Liver (tissue), 9 donors: ENCODE results near the gene CPAMD8. TPM values are rescaled to one million over a fixed set of nuclear protein-coding genes. Genes with fewer than 3 reads are reported as not detected.

Experiments
- DNase-seq: peaks from one replicate; pipeline ENCODE4 v3.0.0-alpha.2; 2017; ENCODE audit warnings: low spot score
- H3K27ac ChIP-seq, 2 donors: one replicate each; pipeline ENCODE4 v1.7.0; 2013; ENCODE audit warnings: inconsistent platforms in 2 of 2, low read length in 2 of 2, control low read depth in 1 of 2, low read depth in 1 of 2, mild to moderate bottlenecking in 1 of 2
- H3K27me3 ChIP-seq, 4 donors: one replicate each; pipeline versions ENCODE4 v1.6.1 to v1.7.0; 2013; ENCODE audit warnings: low read length in 3 of 4, inconsistent platforms in 1 of 4, mild to moderate bottlenecking in 1 of 4, moderate library complexity in 1 of 4; ENCODE audit not compliant: control insufficient read depth in 4 of 4, insufficient read depth in 4 of 4
- H3K36me3 ChIP-seq, 4 donors: one replicate each; pipeline versions ENCODE4 v1.6.1 to v1.7.0; 2013; ENCODE audit warnings: low read length in 3 of 4, mild to moderate bottlenecking in 3 of 4, low read depth in 1 of 4, moderate library complexity in 1 of 4; ENCODE audit not compliant: control insufficient read depth in 4 of 4, insufficient read depth in 3 of 4
- H3K4me1 ChIP-seq, 4 donors: one replicate each; pipeline versions ENCODE4 v1.6.1 to v1.7.0; 2013; ENCODE audit warnings: low read length in 3 of 4, mild to moderate bottlenecking in 3 of 4, moderate library complexity in 1 of 4; ENCODE audit not compliant: control insufficient read depth in 4 of 4, insufficient read depth in 4 of 4
- H3K4me3 ChIP-seq, 3 donors: one replicate each; pipeline versions ENCODE4 v1.6.1 to v1.7.0; 2013; ENCODE audit warnings: low read length in 3 of 3, control low read depth in 1 of 3, low read depth in 1 of 3, mild to moderate bottlenecking in 1 of 3
- H3K9ac ChIP-seq, 2 donors: one replicate each; pipeline ENCODE4 v1.7.0; 2013; ENCODE audit warnings: low read length in 2 of 2, mild to moderate bottlenecking in 2 of 2, moderate library complexity in 2 of 2, control low read depth in 1 of 2, low read depth in 1 of 2
- H3K9me3 ChIP-seq, 4 donors: one replicate each; pipeline versions ENCODE4 v1.6.1 to v1.7.0; 2013; ENCODE audit warnings: low read length in 3 of 4; ENCODE audit not compliant: control insufficient read depth in 4 of 4
- ATF3 ChIP-seq: IDR thresholded peaks from 2 replicates; pipeline ENCODE4 v1.6.1; 2016; ENCODE audit warnings: antibody characterized with exemption
- CTCF ChIP-seq: fragments of 150-350 bp; IDR thresholded peaks from 2 replicates; pipeline ENCODE4 v1.5.1; 2017; ENCODE audit warnings: improper control_type of control experiment, low read depth, low read length; ENCODE audit not compliant: missing input control
- FOXA2 ChIP-seq: IDR thresholded peaks from 2 replicates; pipeline ENCODE4 v1.6.1; 2016; ENCODE audit warnings: antibody characterized with exemption
- GABPA ChIP-seq, 2 donors: IDR thresholded peaks in 1 of 2; conservative IDR thresholded peaks in 1 of 2; 2 replicates each; pipeline ENCODE4 v1.6.1; 2016; ENCODE audit warnings: antibody characterized with exemption in 2 of 2, mild to moderate bottlenecking in 1 of 2, moderate library complexity in 1 of 2
- HNF4A ChIP-seq, 2 donors: conservative IDR thresholded peaks; 2 replicates each; pipeline ENCODE4 v1.6.1; 2016; ENCODE audit warnings: antibody characterized with exemption in 2 of 2, mild to moderate bottlenecking in 2 of 2
- HNF4G ChIP-seq: IDR thresholded peaks from 2 replicates; pipeline ENCODE4 v1.6.1; 2016; ENCODE audit warnings: antibody characterized with exemption
- JUND ChIP-seq, 2 donors: IDR thresholded peaks; 2 replicates each; pipeline ENCODE4 v1.6.1; 2016; ENCODE audit warnings: antibody characterized with exemption in 2 of 2
- NR2F2 ChIP-seq: IDR thresholded peaks from 2 replicates; pipeline ENCODE4 v1.6.1; 2016; ENCODE audit warnings: antibody characterized with exemption
- RAD21 ChIP-seq, 2 donors: IDR thresholded peaks; 2 replicates each; pipeline ENCODE4 v1.6.1; 2016; ENCODE audit warnings: antibody characterized with exemption in 2 of 2, mild to moderate bottlenecking in 2 of 2
- REST ChIP-seq: IDR thresholded peaks from 2 replicates; pipeline ENCODE4 v1.6.1; 2016; ENCODE audit warnings: antibody characterized with exemption, mild to moderate bottlenecking
- RXRA ChIP-seq, 2 donors: IDR thresholded peaks; 2 replicates each; pipeline ENCODE4 v1.6.1; 2017 to 2018; ENCODE audit warnings: antibody characterized with exemption in 2 of 2, mild to moderate bottlenecking in 1 of 2
- SP1 ChIP-seq: IDR thresholded peaks from 2 replicates; pipeline ENCODE4 v1.6.1; 2018; ENCODE audit warnings: antibody characterized with exemption, mild to moderate bottlenecking
- YY1 ChIP-seq: IDR thresholded peaks from 2 replicates; pipeline ENCODE4 v1.6.1; 2016; ENCODE audit warnings: antibody characterized with exemption, mild to moderate bottlenecking
- ZBTB33 ChIP-seq: IDR thresholded peaks from 2 replicates; pipeline ENCODE4 v1.6.1; 2016; ENCODE audit warnings: antibody characterized with exemption
- WGBS: extraction: QIAGEN DNeasy Blood & Tissue Kit; methylation state at CpG from one replicate; pipeline ENCODE4 v1.1.7; 2013; 5-methylcytosine and 5-hydroxymethylcytosine counted together
- polyA plus RNA-seq, 2 donors: library from polyadenylated mRNA; stranded (reverse) in 1 of 2; unstranded in 1 of 2; fragments of 200-250 nt in 1 of 2; fragments of >200 nt in 1 of 2; fragmentation: Nextera tagmentation in 1 of 2; extraction: Ambion mirVana in 1 of 2; gene quantifications; one replicate each; pipeline versions ENCODE4 v1.2.1 to v1.2.3, GENCODE V29; 2013 to 2015
- total RNA-seq, 2 donors: library from RNA; depleted of rRNA; stranded (reverse); fragments of >200 nt; gene quantifications; one replicate each; pipeline ENCODE4 v1.2.3, GENCODE V29; 2014
- donor health status: healthy.
- donor health status: healthy.
- donor health status: healthy.
- donor health status: healthy.
- donor health status: healthy.

The CPAMD8 gene
- total and polyA plus RNA-seq, 4 donors, result 0.92 to 1.4 (median 1.1) TPM

- Histone ChIP-seq H3K4me3 (no peak overlapping the region), H3K27me3 (no peaks in the 10 kb centered on the region), H3K27ac (no peak overlapping the region), H3K9me3 (peaks cover 2 to 16% (median 8%) of the 10 kb centered on the region in 4 donors), H3K36me3 (no peaks in the 10 kb centered on the region), H3K4me1 (no peaks in the 10 kb centered on the region), H3K9ac (no peak overlapping the region)
- TF ChIP-seq CTCF (no peak), RXRA (IDR thresholded peaks at IDR 0.05) (no peak), ZBTB33 (no peak)
- 85% methylated on average over 4 of the region's 4 CpGs for WGBS
- DNase-seq, result no peak
Measured at GRCh38 chr19:16919496-16919895, 107.1 kb downstream of the CPAMD8 start.

- H3K27ac ChIP-seq, result no peak overlapping the region
- H3K4me3 ChIP-seq, result no peak overlapping the region
- 92% methylated on average over 7 of the region's 7 CpGs for WGBS
- H3K4me1 ChIP-seq, result no peaks in the 10 kb centered on the region
- no peaks in the 10 kb centered on the region for H3K27me3 ChIP-seq
- no peak overlapping the region for H3K9ac ChIP-seq
- peaks cover 11 to 32% (median 22%) of the 10 kb centered on the region in 4 donors for H3K9me3 ChIP-seq
- no peak for DNase-seq
- H3K36me3 ChIP-seq, result no peaks in the 10 kb centered on the region
- TF ChIP-seq REST (no peak), FOXA2 (no peak), JUND (IDR thresholded peaks at IDR 0.05) (no peak)
Measured at GRCh38 chr19:16917401-16917800, 109.2 kb downstream of the CPAMD8 start.

- 85% methylated on average over 3 of the region's 3 CpGs for WGBS
- no peak overlapping the region for H3K4me3 ChIP-seq
- TF ChIP-seq REST (no peak), HNF4G (no peak), RAD21 (IDR thresholded peaks at IDR 0.05) (no peak), ATF3 (no peak), NR2F2 (no peak), JUND (IDR thresholded peaks at IDR 0.05) (no peak), CTCF (no peak), YY1 (no peak), HNF4A (conservative IDR thresholded peaks at IDR 0.05) (no peak), SP1 (no peak), GABPA (IDR thresholded peaks at IDR 0.05 in 1 of 2, conservative IDR thresholded peaks at IDR 0.05 in 1 of 2) (no peak)
Measured at GRCh38 chr19:16915734-16916133, 110.9 kb downstream of the CPAMD8 start.

More at GRCh38 chr19:16915734-16916133, 110.9 kb downstream of the CPAMD8 start:
- no peak for DNase-seq
- Histone ChIP-seq H3K4me1 (no peaks in the 10 kb centered on the region), H3K9ac (no peak overlapping the region), H3K36me3 (no peaks in the 10 kb centered on the region), H3K27me3 (no peaks in the 10 kb centered on the region), H3K27ac (no peak overlapping the region), H3K9me3 (peaks cover 13 to 35% (median 24%) of the 10 kb centered on the region in 4 donors)
